HEK293 (cell line): Measurements from ENCODE around the gene DRC7.

Experiments used
- CTCF ChIA-PET: fragments of 350-600 bp; formaldehyde crosslinking; extraction: SDS; loops from one replicate; lab custom pipeline; 2021; ENCODE audit warnings: antibody characterized with exemption; lab: Yijun Ruan, JAX
- POLR2A ChIA-PET: fragments of 300-600 bp; formaldehyde crosslinking; extraction: SDS; loops from one replicate; lab custom pipeline; 2020; ENCODE audit warnings: antibody characterized with exemption, inconsistent platforms; lab: Yijun Ruan, JAX
- H3K27ac ChIP-seq: fragments of 200-500 bp; sonication (Bioruptor generic); 2 replicates; pipeline ENCODE4 v1.5.1; 2014; ENCODE audit warnings: low read depth, low read length, control low read depth, inconsistent platforms; ENCODE audit errors: extremely low read depth
- H3K36me3 ChIP-seq, 2 experiments: fragments of 200-500 bp in 1 of 2; sonication (Bioruptor generic) in 1 of 2; 1 replicate in 1 of 2; 2 replicates in 1 of 2; pipeline ENCODE4 v1.5.1; 2014 to 2017; ENCODE audit warnings: inconsistent platforms in 2 of 2, low read length in 2 of 2; ENCODE audit not compliant: control insufficient read depth in 2 of 2, insufficient read depth in 1 of 2
- H3K4me1 ChIP-seq: fragments of 200-500 bp; sonication (Bioruptor generic); 2 replicates; pipeline ENCODE4 v1.5.1; 2014; ENCODE audit warnings: mild to moderate bottlenecking, low read length, inconsistent platforms; ENCODE audit not compliant: control insufficient read depth, insufficient read depth
- H3K4me3 ChIP-seq: 2 replicates; pipeline ENCODE4 v1.5.1; 2011; ENCODE audit warnings: low read depth, mild to moderate bottlenecking, control low read depth, low read length, moderate library complexity
- H3K9me3 ChIP-seq: fragments of 200-500 bp; sonication (Bioruptor generic); 2 replicates; pipeline ENCODE4 v1.5.1; 2014; ENCODE audit warnings: low read depth, low read length, inconsistent platforms; ENCODE audit not compliant: control insufficient read depth, insufficient read depth
- EGR2 ChIP-seq: fragments of 450-650 bp; formaldehyde crosslinking; IDR thresholded peaks from 2 replicates; pipeline ENCODE4 v1.5.1; 2016; ENCODE audit warnings: low read depth, missing biosample characterization, missing genetic modification characterization
- HIC1 ChIP-seq: fragments of 450-650 bp; formaldehyde crosslinking; IDR thresholded peaks from 2 replicates; pipeline ENCODE4 v1.5.1; 2016; ENCODE audit warnings: missing biosample characterization, missing genetic modification characterization
- HOXA7 ChIP-seq: sonication (generic); formaldehyde crosslinking; IDR thresholded peaks from 2 replicates; pipeline ENCODE4 v1.8.1; 2022; ENCODE audit warnings: missing genetic modification reagents, borderline replicate concordance
- KLF9 ChIP-seq: fragments of 450-650 bp; formaldehyde crosslinking; IDR thresholded peaks from 2 replicates; pipeline ENCODE4 v1.5.1; 2016; ENCODE audit warnings: missing biosample characterization, missing genetic modification characterization, low read depth
- PATZ1 ChIP-seq: fragments of 450-650 bp; formaldehyde crosslinking; IDR thresholded peaks from 2 replicates; pipeline ENCODE4 v1.5.1; 2016; ENCODE audit warnings: missing biosample characterization, missing genetic modification characterization
- SP3 ChIP-seq: fragments of 450-650 bp; formaldehyde crosslinking; IDR thresholded peaks from 2 replicates; pipeline ENCODE4 v1.5.1; 2016; ENCODE audit warnings: missing biosample characterization, missing genetic modification characterization
- TRIM28 ChIP-seq: IDR thresholded peaks from 2 replicates; pipeline ENCODE4 v1.6.1; 2011; ENCODE audit warnings: low read length, control low read depth, borderline replicate concordance
- YY2 ChIP-seq: fragments of 450-650 bp; formaldehyde crosslinking; IDR thresholded peaks from 2 replicates; pipeline ENCODE4 v1.5.1; 2016; ENCODE audit warnings: missing biosample characterization, missing genetic modification characterization
- ZBTB17 ChIP-seq: fragments of 450-650 bp; formaldehyde crosslinking; IDR thresholded peaks from 2 replicates; pipeline ENCODE4 v1.5.1; 2016; ENCODE audit warnings: missing biosample characterization, missing genetic modification characterization
- ZBTB44 ChIP-seq: fragments of 450-650 bp; IDR thresholded peaks from 2 replicates; pipeline ENCODE4 v1.5.1; 2018; ENCODE audit warnings: missing biosample characterization, mild to moderate bottlenecking, missing genetic modification characterization
- ZFHX2 ChIP-seq: fragments of 450-650 bp; formaldehyde crosslinking; conservative IDR thresholded peaks from 2 replicates; pipeline ENCODE4 v1.5.1; 2016; ENCODE audit warnings: missing biosample characterization, missing genetic modification characterization
- ZIC2 ChIP-seq: fragments of 450-650 bp; formaldehyde crosslinking; IDR thresholded peaks from 2 replicates; pipeline ENCODE4 v1.5.1; 2016; ENCODE audit warnings: missing biosample characterization, missing genetic modification characterization
- ZNF223 ChIP-seq: fragments of 450-650 bp; formaldehyde crosslinking; IDR thresholded peaks from 2 replicates; pipeline ENCODE4 v1.5.1; 2016; ENCODE audit warnings: missing biosample characterization, missing genetic modification characterization
- ZNF23 ChIP-seq: fragments of 450-650 bp; formaldehyde crosslinking; IDR thresholded peaks from 2 replicates; pipeline ENCODE4 v1.5.1; 2016; ENCODE audit warnings: missing biosample characterization, missing genetic modification characterization, borderline replicate concordance
- ZNF280D ChIP-seq: fragments of 450-650 bp; formaldehyde crosslinking; IDR thresholded peaks from 2 replicates; pipeline ENCODE4 v1.5.1; 2016; ENCODE audit warnings: missing biosample characterization, missing genetic modification characterization
- ZNF366 ChIP-seq: fragments of 450-650 bp; formaldehyde crosslinking; conservative IDR thresholded peaks from 2 replicates; pipeline ENCODE4 v1.5.1; 2016; ENCODE audit warnings: missing biosample characterization, missing genetic modification characterization
- ZNF416 ChIP-seq: fragments of 450-650 bp; formaldehyde crosslinking; IDR thresholded peaks from 2 replicates; pipeline ENCODE4 v1.5.1; 2016; ENCODE audit warnings: missing biosample characterization, missing genetic modification characterization
- ZNF571 ChIP-seq: fragments of 450-650 bp; formaldehyde crosslinking; IDR thresholded peaks from 2 replicates; pipeline ENCODE4 v1.5.0; 2017; ENCODE audit warnings: missing biosample characterization, missing genetic modification characterization
- ZNF701 ChIP-seq: fragments of 450-650 bp; formaldehyde crosslinking; IDR thresholded peaks from 2 replicates; pipeline ENCODE4 v1.5.1; 2016; ENCODE audit warnings: missing biosample characterization, missing genetic modification characterization
- ZXDB ChIP-seq: fragments of 450-650 bp; formaldehyde crosslinking; IDR thresholded peaks from 2 replicates; pipeline ENCODE4 v1.5.1; 2016; ENCODE audit warnings: missing biosample characterization, missing genetic modification characterization
- TF ChIP-seq, protein P1 (sequence below): fragments of 450-650 bp; formaldehyde crosslinking; IDR thresholded peaks from 2 replicates; pipeline ENCODE4 v1.5.1; 2017; ENCODE audit warnings: missing biosample characterization, missing genetic modification characterization

DRC7 gene

DNA sequence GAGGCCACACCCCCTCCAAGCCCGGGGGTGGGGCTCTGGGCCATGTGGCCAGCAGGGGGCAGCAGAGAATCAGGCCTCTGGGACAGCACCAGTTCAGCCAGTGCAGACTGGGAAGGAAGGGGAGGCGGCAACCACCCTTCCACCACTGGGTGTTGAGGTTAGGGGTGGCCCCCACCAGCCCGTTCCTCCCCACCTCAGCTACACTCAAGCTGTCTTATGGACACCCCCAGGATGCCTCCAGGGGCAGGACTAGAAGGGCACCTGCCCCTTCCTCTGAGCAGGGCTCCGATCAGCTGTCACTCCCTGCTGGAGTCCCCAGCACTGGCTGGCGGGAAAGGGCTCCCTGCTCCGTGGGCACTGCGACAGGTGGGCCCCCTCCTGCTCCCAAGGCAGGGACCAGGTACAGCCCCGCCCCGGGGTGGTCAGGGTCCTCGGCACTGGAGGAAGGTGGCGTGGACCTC, 62.8 kb downstream of the DRC7 start (continued):
- TF ChIP-seq HIC1 (tag by site-specific recombination) (no peak), ZNF366 (tag by site-specific recombination) (no peak), ZNF416 (tag by site-specific recombination) (no peak), SP3 (tag by site-specific recombination) (peak; percentile 67), ZXDB (tag by site-specific recombination) (no peak)

- Histone ChIP-seq H3K4me3 (no peak overlapping the region), H3K36me3 (peaks cover 0 to 72% of the 10 kb centered on the region in 2 experiments; a peak in 1 of 3 replicates), H3K4me1 (no peaks in the 10 kb centered on the region), H3K27ac (no peak overlapping the region), H3K9me3 (no peaks in the 10 kb centered on the region)
- ChIA-PET POLR2A (no interaction called here), CTCF (interaction anchor here (0.7 to 3.3 kb wide), 11 partner anchors 12 to 237 kb away, joined by 3 to 20 read pairs (median 3); partner anchors contain the start of gene KATNB1)
- no peak for TF ChIP-seq ZNF701 (tag by site-specific recombination)
These were observed 63.3 kb downstream of the DRC7 start for GRCh38 chr16:57757883-57758282.

DNA sequence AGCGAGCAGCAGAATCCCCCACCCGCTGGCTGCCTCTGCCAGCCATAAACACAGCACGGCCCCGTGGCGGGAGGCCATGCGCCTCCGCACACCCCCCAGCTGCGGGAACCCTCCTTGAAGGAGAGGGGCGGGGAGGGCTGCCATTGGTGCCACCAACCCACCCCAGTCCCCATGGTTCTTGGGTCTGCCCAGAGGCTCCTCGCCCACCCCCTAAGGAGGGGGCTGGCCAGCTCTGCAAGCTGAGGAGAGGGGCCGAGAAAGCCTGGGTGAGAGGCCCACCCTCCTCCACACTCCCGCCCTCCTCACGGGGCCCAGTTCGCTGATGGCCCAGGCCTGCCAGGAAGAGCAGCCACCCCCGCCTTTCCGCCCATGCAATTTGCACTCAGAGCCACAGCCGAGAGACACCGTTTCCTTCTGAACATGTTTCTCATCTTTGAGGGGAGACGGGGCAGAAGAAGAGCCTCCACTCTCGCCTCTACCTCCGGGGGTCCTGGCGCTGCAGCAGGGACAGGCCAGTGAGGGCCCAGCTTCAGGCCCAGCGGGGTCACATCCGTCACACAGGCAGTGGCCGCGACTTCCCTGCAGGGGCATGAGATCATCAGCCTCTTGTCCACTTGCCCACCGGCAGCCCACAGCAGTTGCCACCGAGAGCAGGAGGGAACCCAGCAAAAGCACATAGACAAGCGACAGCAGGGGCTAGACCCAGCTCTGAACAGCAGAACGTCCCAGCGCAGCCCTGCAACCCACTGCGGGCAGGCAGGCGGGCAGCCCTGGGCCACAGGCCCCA, 63.9 kb downstream of the DRC7 start:
- POLR2A ChIA-PET, result no interaction called here
- TF ChIP-seq ZNF223 (no peak), ZBTB44 (tag by site-specific recombination) (0 out of 2 replicates have a peak, but pooled peaks have one; percentile 9), HOXA7 (CRISPR knock-in tag) (no peak), EGR2 (peak; percentile 90), ZIC2 (tag by site-specific recombination) (peak; percentile 92), ZFHX2 (tag by site-specific recombination) (peak; percentile 94), ZNF280D (tag by site-specific recombination) (no peak), KLF9 (tag by site-specific recombination) (no peak), TRIM28 (no peak), ZNF571 (tag by site-specific recombination) (no peak), PATZ1 (tag by site-specific recombination) (no peak), ZBTB17 (tag by site-specific recombination) (no peak), ZNF23 (tag by site-specific recombination) (no peak), YY2 (no peak)
- TF ChIP-seq, protein P1, sequence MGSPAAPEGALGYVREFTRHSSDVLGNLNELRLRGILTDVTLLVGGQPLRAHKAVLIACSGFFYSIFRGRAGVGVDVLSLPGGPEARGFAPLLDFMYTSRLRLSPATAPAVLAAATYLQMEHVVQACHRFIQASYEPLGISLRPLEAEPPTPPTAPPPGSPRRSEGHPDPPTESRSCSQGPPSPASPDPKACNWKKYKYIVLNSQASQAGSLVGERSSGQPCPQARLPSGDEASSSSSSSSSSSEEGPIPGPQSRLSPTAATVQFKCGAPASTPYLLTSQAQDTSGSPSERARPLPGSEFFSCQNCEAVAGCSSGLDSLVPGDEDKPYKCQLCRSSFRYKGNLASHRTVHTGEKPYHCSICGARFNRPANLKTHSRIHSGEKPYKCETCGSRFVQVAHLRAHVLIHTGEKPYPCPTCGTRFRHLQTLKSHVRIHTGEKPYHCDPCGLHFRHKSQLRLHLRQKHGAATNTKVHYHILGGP (tag by site-specific recombination), result no peak
- TF ChIP-seq, all 188 proteins: peak for 4
- peaks cover 0 to 67% of the 10 kb centered on the region in 2 experiments; a peak in 1 of 3 replicates for H3K36me3 ChIP-seq
- no peaks in the 10 kb centered on the region for H3K9me3 ChIP-seq
- no peak overlapping the region for H3K27ac ChIP-seq
- no peaks in the 10 kb centered on the region for H3K4me1 ChIP-seq
- CTCF ChIA-PET, result interaction anchor here (0.5 to 3.3 kb wide), 9 partner anchors 13 to 363 kb away, joined by 3 to 20 read pairs (median 3); partner anchors contain the start of gene KATNB1
- no peak overlapping the region for H3K4me3 ChIP-seq
